ENCODE data around the gene FAM90A1.
"Not testable (repeated sequence)": the region's sequence is repeated elsewhere in the genome, so short reads cannot be mapped to it uniquely, and the experiment has no call there.

The FAM90A1 gene

GRCh38 chr12:8240340-8241114, 13.1 kb upstream of the FAM90A1 start:
- H3K4me3 Mint-ChIP-seq, H3K9me3 Mint-ChIP-seq, H3K27me3 Mint-ChIP-seq, H3K36me3 Mint-ChIP-seq, H3K27ac Mint-ChIP-seq, ATAC-seq: not testable (repeated sequence)
- H3K4me1 Mint-ChIP-seq, result peaks cover 23% of the 10 kb centered on the region

GRCh38 chr12:8237031-8237430, 9.6 kb upstream of the FAM90A1 start:
- H3K4me1 Mint-ChIP-seq, result peaks cover 14% of the 10 kb centered on the region
- H3K4me3 Mint-ChIP-seq, H3K27me3 Mint-ChIP-seq, H3K36me3 Mint-ChIP-seq, H3K27ac Mint-ChIP-seq, H3K9me3 Mint-ChIP-seq, ATAC-seq: not testable (repeated sequence)

GRCh38 chr12:8235316-8236157, 8.1 kb upstream of the FAM90A1 start:
- not testable (repeated sequence) for H3K36me3 Mint-ChIP-seq, ATAC-seq, H3K27me3 Mint-ChIP-seq, H3K9me3 Mint-ChIP-seq, H3K4me3 Mint-ChIP-seq, H3K27ac Mint-ChIP-seq
- peaks cover 17% of the 10 kb centered on the region for H3K4me1 Mint-ChIP-seq

- not testable (repeated sequence) for H3K36me3 Mint-ChIP-seq, H3K27ac Mint-ChIP-seq, ATAC-seq, H3K27me3 Mint-ChIP-seq, H3K9me3 Mint-ChIP-seq, H3K4me3 Mint-ChIP-seq
- H3K4me1 Mint-ChIP-seq, result peaks cover 17% of the 10 kb centered on the region
Measured at GRCh38 chr12:8234746-8235145, 7.3 kb upstream of the FAM90A1 start.

- ATAC-seq, H3K27me3 Mint-ChIP-seq, H3K4me3 Mint-ChIP-seq, H3K27ac Mint-ChIP-seq, H3K36me3 Mint-ChIP-seq, H3K9me3 Mint-ChIP-seq: not testable (repeated sequence)
- peaks cover 17% of the 10 kb centered on the region for H3K4me1 Mint-ChIP-seq
Measured at GRCh38 chr12:8233935-8234495, 6.6 kb upstream of the FAM90A1 start.

GRCh38 chr12:8233300-8233855, 6.0 kb upstream of the FAM90A1 start:
- not testable (repeated sequence) for H3K27ac Mint-ChIP-seq, H3K4me3 Mint-ChIP-seq, H3K36me3 Mint-ChIP-seq, H3K27me3 Mint-ChIP-seq, ATAC-seq, H3K9me3 Mint-ChIP-seq
- peaks cover 17% of the 10 kb centered on the region for H3K4me1 Mint-ChIP-seq

GRCh38 chr12:8231666-8232608, 4.5 kb upstream of the FAM90A1 start:
- H3K27me3 Mint-ChIP-seq, H3K27ac Mint-ChIP-seq, H3K36me3 Mint-ChIP-seq, H3K4me3 Mint-ChIP-seq, H3K9me3 Mint-ChIP-seq, ATAC-seq: not testable (repeated sequence)
- H3K4me1 Mint-ChIP-seq, result peaks cover 16% of the 10 kb centered on the region

GRCh38 chr12:8231049-8231448, 3.6 kb upstream of the FAM90A1 start:
- H3K4me3 Mint-ChIP-seq, ATAC-seq, H3K27ac Mint-ChIP-seq, H3K27me3 Mint-ChIP-seq, H3K9me3 Mint-ChIP-seq, H3K36me3 Mint-ChIP-seq: not testable (repeated sequence)
- H3K4me1 Mint-ChIP-seq, result peaks cover 21% of the 10 kb centered on the region

- H3K27ac Mint-ChIP-seq, H3K4me3 Mint-ChIP-seq: not testable (repeated sequence)
Measured at GRCh38 chr12:8229486-8229885, 2.1 kb upstream of the FAM90A1 start.

GRCh38 chr12:8228607-8229006, 1.2 kb upstream of the FAM90A1 start:
- not testable (repeated sequence) for H3K9me3 Mint-ChIP-seq, ATAC-seq, H3K36me3 Mint-ChIP-seq, H3K4me3 Mint-ChIP-seq, H3K27ac Mint-ChIP-seq, H3K27me3 Mint-ChIP-seq
- H3K4me1 Mint-ChIP-seq, result peaks cover 21% of the 10 kb centered on the region

More at GRCh38 chr12:8229486-8229885, 2.1 kb upstream of the FAM90A1 start:
- not testable (repeated sequence) for H3K27me3 Mint-ChIP-seq, H3K36me3 Mint-ChIP-seq, H3K9me3 Mint-ChIP-seq, ATAC-seq
- peaks cover 21% of the 10 kb centered on the region for H3K4me1 Mint-ChIP-seq

- Mint-ChIP-seq H3K27ac (peak overlapping the region; percentile 81), H3K4me3 (peak overlapping the region; percentile 86), H3K4me1 (peaks cover 21% of the 10 kb centered on the region)
- ATAC-seq, H3K27me3 Mint-ChIP-seq, H3K9me3 Mint-ChIP-seq, H3K36me3 Mint-ChIP-seq: not testable (repeated sequence)
Measured at GRCh38 chr12:8227732-8228077, 287 bp upstream of the FAM90A1 start.

- H3K4me1 Mint-ChIP-seq, result peaks cover 12% of the 10 kb centered on the region
- H3K27me3 Mint-ChIP-seq, result no peaks in the 10 kb centered on the region
- no peaks in the 10 kb centered on the region for H3K36me3 Mint-ChIP-seq
- no peaks in the 10 kb centered on the region for H3K9me3 Mint-ChIP-seq
- no peak for ATAC-seq
- H3K4me3 Mint-ChIP-seq, result no peak overlapping the region
- peak overlapping the region; percentile 81 for H3K27ac Mint-ChIP-seq
Measured at GRCh38 chr12:8226355-8226754, 1.1 kb downstream of the FAM90A1 start.

- H3K9me3 Mint-ChIP-seq, H3K36me3 Mint-ChIP-seq, ATAC-seq, H3K4me3 Mint-ChIP-seq, H3K27me3 Mint-ChIP-seq, H3K27ac Mint-ChIP-seq: not testable (repeated sequence)
- peaks cover 12% of the 10 kb centered on the region for H3K4me1 Mint-ChIP-seq
Measured at GRCh38 chr12:8224782-8225181, 2.6 kb downstream of the FAM90A1 start.

GRCh38 chr12:8223646-8224045, 3.8 kb downstream of the FAM90A1 start:
- not testable (repeated sequence) for H3K27me3 Mint-ChIP-seq, H3K9me3 Mint-ChIP-seq, H3K4me3 Mint-ChIP-seq, H3K27ac Mint-ChIP-seq, H3K36me3 Mint-ChIP-seq, ATAC-seq
- peaks cover 12% of the 10 kb centered on the region for H3K4me1 Mint-ChIP-seq

GRCh38 chr12:8222303-8222702, 5.1 kb downstream of the FAM90A1 start:
- H3K36me3 Mint-ChIP-seq, H3K27ac Mint-ChIP-seq, ATAC-seq, H3K4me3 Mint-ChIP-seq, H3K9me3 Mint-ChIP-seq, H3K27me3 Mint-ChIP-seq: not testable (repeated sequence)
- H3K4me1 Mint-ChIP-seq, result peaks cover 11% of the 10 kb centered on the region

Measured in stimulated activated memory B cell treated with anti-CD40 and anti-IgM and Interleukin-4, amounts not matched to agents 10 μg/mL and 1 μg/mL and 100 μg/mL, for 72 hours (primary cell).